HG03520 (cell line): Measurements from ENCODE around the gene SYNJ2.

Source experiments
- ATAC-seq: cut with Tn5 transposase; IDR thresholded peaks from one replicate; pipeline ENCODE4 v1.9.1; 2021; ENCODE audit warnings: mild to moderate bottlenecking, moderate library complexity; ENCODE audit not compliant: unreplicated experiment

Gene SYNJ2

GRCh38 chr6:158039178-158039557, 57.5 kb downstream of the SYNJ2 start:
- no peak for ATAC-seq

- ATAC-seq, result no peak
These were observed 57.9 kb downstream of the SYNJ2 start for GRCh38 chr6:158039571-158040050.

GRCh38 chr6:158040051-158040803, 58.6 kb downstream of the SYNJ2 start:
- ATAC-seq, result no peak

- no peak for ATAC-seq
These were observed 59.2 kb downstream of the SYNJ2 start for GRCh38 chr6:158040804-158041347.

- ATAC-seq, result no peak
These were observed 59.7 kb downstream of the SYNJ2 start for GRCh38 chr6:158041370-158041769.

GRCh38 chr6:158041788-158042187, 60.1 kb downstream of the SYNJ2 start:
- ATAC-seq, result no peak

GRCh38 chr6:158042245-158042798, 60.7 kb downstream of the SYNJ2 start:
- ATAC-seq, result no peak

- no peak for ATAC-seq
These were observed 61.3 kb downstream of the SYNJ2 start for GRCh38 chr6:158043008-158043407.

- no peak for ATAC-seq
These were observed 62.2 kb downstream of the SYNJ2 start for GRCh38 chr6:158043586-158044524.

GRCh38 chr6:158044525-158044888, 62.8 kb downstream of the SYNJ2 start:
- no peak for ATAC-seq

- no peak for ATAC-seq
These were observed 64.8 kb downstream of the SYNJ2 start for GRCh38 chr6:158046201-158047126.

- no peak for ATAC-seq
These were observed 65.5 kb downstream of the SYNJ2 start for GRCh38 chr6:158047127-158047518.

- ATAC-seq, result no peak
These were observed 66.1 kb downstream of the SYNJ2 start for GRCh38 chr6:158047563-158048323.

GRCh38 chr6:158048589-158048988, 66.9 kb downstream of the SYNJ2 start:
- no peak for ATAC-seq

GRCh38 chr6:158049055-158050028, 67.7 kb downstream of the SYNJ2 start:
- ATAC-seq, result no peak

- ATAC-seq, result no peak
These were observed 68.6 kb downstream of the SYNJ2 start for GRCh38 chr6:158050107-158050735.

GRCh38 chr6:158050955-158051354, 69.3 kb downstream of the SYNJ2 start:
- no peak for ATAC-seq

GRCh38 chr6:158051968-158052367, 70.3 kb downstream of the SYNJ2 start:
- ATAC-seq, result no peak
